ENCODE results near the gene FGF19.

The FGF19 gene

DNA sequence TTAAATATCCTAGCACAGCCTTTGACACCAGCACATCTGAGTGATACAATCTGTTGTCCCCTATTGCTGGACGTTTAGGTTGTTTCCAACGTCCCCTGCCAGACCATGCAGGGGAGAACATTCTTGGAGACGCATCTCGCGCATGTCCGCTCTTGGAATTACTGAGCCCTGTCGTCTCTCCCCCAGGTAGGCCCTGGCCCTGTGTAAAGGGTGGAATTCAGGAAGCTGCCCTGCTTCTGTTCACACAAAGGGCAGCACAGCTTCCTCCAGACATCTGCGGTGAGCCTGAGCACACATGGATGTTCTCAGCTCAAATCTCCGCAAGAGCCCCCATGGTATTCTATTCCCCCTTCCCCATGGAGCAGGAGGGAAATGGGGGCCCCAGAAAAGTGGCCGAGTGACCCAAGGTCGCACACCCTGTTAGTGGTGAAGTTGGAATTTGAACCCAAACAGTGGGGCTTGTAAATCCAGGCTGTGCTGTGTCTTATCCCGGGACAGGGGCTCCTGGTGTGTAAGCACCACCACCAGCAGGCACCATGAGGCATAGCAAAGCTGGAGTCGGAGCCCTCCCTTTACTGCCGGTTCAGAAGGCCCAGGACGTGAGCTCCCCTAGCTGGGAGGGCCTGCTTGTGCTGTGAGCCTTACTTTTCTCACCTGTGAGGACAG, 5.0 kb upstream of the FGF19 start:
- Mint-ChIP-seq H3K27me3 (peaks cover 55 to 83% of the 10 kb centered on the region in 2 donors), H3K4me1 (peaks cover 17 to 29% of the 10 kb centered on the region in 2 donors), H3K27ac (no peak overlapping the region), H3K9me3 (peaks cover 5 to 8% of the 10 kb centered on the region in 2 donors), H3K4me3 (no peak overlapping the region), H3K36me3 (peaks cover 3 to 5% of the 10 kb centered on the region in 2 donors)
- ATAC-seq (replicated peaks) = no peak
- DNase-seq = no peak

DNA sequence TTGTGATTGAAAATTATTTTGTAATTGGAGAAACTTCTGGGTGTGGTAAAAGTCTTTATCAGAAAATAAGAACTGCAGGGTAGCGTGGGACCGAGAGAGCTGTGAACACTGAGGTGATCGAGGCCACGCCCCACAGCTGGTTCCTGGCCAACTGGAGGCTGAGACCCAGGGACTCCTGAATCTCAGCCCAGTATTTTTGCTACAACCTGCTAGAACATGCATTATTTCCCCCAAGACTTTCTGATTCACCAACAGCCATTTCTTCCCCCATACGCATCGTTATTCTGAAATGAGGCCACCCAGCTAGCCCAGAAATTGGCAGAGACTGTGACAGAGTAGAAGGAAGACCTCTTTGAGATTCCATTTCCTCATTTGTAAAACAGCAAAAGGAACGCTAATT, 3.4 kb upstream of the FGF19 start:
- DNase-seq (no peak), ATAC-seq (replicated peaks) (no peak)
- Mint-ChIP-seq H3K27ac (no peak overlapping the region), H3K4me3 (no peak overlapping the region), H3K4me1 (peaks cover 18 to 33% of the 10 kb centered on the region in 2 donors), H3K9me3 (peaks cover 2 to 6% of the 10 kb centered on the region in 2 donors), H3K36me3 (peaks cover 1 to 2% of the 10 kb centered on the region in 2 donors), H3K27me3 (peaks cover 56 to 79% of the 10 kb centered on the region in 2 donors)

DNA sequence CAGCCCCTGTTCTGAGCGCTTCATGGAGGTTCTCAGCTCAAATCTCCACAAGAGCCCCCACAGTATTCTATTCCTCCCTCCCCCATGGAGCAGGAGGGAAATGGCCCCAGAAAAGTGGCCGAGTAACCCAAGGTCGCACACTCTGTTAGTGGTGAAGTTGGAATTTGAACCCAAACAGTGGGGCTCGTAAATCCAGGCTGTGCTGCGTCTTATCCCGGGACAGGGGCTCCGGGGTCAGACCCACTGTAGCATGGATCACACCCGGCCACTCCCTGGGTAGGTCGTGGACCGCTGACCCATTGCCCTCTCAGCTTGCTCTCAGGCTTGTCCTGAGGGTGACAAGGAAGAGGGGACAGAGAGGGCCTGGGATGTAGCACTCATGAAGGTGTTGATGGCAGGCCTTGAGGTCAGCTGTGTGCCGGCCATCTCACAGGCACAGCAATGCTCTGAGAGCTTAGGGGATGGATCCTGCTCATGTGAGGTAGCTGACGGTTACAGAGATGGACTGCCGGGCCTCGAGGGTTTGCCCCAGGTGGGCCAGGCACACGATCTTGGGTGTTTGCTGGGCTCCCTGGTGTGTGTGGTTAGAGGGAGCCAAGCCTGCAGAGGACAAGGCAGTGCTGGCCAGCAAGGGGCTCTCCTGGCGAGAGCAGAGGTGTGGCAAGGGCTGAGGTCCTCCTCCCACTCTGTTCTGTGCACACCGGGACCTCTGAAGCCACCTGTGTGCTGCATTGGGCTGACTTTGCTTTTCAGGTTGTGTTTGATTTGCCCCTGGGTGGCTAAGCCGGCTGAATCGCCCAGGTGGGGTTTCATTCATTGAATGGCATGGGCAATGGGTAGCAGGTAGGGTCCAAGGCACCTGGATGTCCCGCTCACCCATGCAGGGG, 2.3 kb upstream of the FGF19 start:
- ATAC-seq (replicated peaks) (no peak), DNase-seq (no peak)
- H3K27ac Mint-ChIP-seq = no peak overlapping the region
- no peak overlapping the region for H3K4me3 Mint-ChIP-seq
- peaks cover 0 to 2% of the 10 kb centered on the region in 2 donors for H3K9me3 Mint-ChIP-seq
- peaks cover 12 to 23% of the 10 kb centered on the region in 2 donors for H3K4me1 Mint-ChIP-seq
- H3K27me3 Mint-ChIP-seq = peaks cover 50 to 74% of the 10 kb centered on the region in 2 donors
- no peaks in the 10 kb centered on the region for H3K36me3 Mint-ChIP-seq

DNA sequence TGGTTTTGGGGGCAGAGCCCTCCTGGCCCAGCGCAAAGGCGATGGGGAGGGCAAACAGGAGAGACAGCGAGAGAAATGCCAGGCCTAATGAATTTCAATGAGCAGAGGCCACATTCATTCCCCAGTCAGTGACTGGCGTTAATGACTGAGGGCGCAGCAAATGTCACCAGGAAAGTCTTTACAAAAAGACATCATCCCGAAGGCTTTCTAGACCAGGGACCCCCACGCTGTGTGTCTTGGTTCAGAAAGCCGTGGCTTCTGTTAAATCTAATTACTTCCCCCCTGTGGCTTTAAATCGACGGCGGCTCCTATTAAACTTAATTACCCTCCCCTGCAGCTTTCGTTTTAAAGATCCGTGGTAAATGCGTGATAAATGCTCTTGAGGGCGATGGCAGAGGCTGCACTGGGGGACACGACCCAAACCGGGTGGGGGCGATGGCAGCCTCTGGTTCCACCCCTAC, 1.6 kb upstream of the FGF19 start:
- no peak for ATAC-seq (replicated peaks)
- Mint-ChIP-seq H3K36me3 (no peaks in the 10 kb centered on the region), H3K9me3 (peaks cover 0 to under 1% of the 10 kb centered on the region in 2 donors), H3K4me1 (peaks cover 11 to 23% of the 10 kb centered on the region in 2 donors), H3K27ac (no peak overlapping the region), H3K4me3 (no peak overlapping the region), H3K27me3 (peaks cover 52 to 74% of the 10 kb centered on the region in 2 donors)
- no peak for DNase-seq

DNA sequence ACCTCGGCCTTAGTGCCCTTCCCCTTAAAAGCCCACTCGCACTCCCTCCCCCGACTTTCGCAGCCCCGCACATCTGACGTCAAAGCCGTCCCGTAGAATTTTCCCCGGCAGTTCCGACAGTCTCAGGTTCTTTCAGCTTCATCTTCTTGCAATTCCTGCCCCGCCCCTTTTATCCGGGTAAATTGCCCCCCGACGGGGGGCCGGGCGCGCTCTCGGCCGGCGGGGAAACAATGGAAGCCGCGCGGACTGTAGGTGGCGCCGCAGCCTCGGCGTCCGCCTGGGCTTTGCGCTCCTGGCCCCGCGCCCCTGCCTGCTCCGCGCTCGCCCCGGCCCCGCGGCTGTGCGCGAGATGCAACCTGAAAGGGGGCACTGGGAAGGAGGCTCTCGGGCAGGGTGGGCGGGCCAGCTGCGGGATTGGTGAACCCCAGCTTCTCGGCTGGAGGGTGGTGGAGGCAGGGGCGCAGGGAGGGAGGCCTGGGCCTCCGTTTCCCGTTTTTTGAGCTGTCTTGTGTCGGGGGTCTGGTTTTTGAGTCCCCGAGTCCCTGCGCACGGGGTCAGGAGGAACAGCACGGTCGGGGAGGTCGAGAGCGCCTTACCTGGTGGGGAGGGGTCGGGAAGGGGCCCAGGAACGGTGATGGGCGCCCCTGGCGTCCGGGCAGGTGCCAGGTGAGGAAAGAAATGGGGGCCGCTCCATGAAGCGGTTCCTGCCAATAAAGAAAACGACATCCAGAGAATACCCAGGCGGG, 859 bp upstream of the FGF19 start:
- ATAC-seq (replicated peaks) (no peak), DNase-seq (no peak)
- no peaks in the 10 kb centered on the region for H3K9me3 Mint-ChIP-seq
- peak overlapping the region; percentile 70 to 72 for H3K4me3 Mint-ChIP-seq
- peaks cover 11 to 23% of the 10 kb centered on the region in 2 donors for H3K4me1 Mint-ChIP-seq
- no peaks in the 10 kb centered on the region for H3K36me3 Mint-ChIP-seq
- peak overlapping the region; percentile 71 for H3K27ac Mint-ChIP-seq
- peaks cover 52 to 72% of the 10 kb centered on the region in 2 donors for H3K27me3 Mint-ChIP-seq

DNA sequence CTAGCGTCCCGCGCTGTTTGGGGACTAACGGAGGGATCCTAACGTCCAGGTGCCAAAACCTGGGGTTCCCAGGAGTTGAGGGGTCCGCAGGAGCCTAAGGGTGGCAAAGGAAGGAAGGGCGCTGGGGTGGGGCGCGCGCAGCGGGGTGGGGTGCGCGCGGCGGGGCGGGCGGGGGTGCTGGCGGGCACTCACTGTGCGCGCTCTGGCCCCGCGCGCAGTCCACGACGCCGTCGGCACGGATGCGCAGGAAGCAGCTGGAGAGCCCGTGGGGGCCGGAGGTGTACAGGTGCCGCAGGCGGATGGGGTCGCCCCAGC, 412 bp downstream of the FGF19 start:
- Mint-ChIP-seq H3K9me3 (no peaks in the 10 kb centered on the region), H3K27ac (peak overlapping the region; percentile 89), H3K36me3 (no peaks in the 10 kb centered on the region), H3K27me3 (peaks cover 50 to 72% of the 10 kb centered on the region in 2 donors), H3K4me1 (peaks cover 20 to 35% of the 10 kb centered on the region in 2 donors), H3K4me3 (peak overlapping the region; percentile 56 to 59)
- ATAC-seq (replicated peaks) (no peak), DNase-seq (no peak)

DNA sequence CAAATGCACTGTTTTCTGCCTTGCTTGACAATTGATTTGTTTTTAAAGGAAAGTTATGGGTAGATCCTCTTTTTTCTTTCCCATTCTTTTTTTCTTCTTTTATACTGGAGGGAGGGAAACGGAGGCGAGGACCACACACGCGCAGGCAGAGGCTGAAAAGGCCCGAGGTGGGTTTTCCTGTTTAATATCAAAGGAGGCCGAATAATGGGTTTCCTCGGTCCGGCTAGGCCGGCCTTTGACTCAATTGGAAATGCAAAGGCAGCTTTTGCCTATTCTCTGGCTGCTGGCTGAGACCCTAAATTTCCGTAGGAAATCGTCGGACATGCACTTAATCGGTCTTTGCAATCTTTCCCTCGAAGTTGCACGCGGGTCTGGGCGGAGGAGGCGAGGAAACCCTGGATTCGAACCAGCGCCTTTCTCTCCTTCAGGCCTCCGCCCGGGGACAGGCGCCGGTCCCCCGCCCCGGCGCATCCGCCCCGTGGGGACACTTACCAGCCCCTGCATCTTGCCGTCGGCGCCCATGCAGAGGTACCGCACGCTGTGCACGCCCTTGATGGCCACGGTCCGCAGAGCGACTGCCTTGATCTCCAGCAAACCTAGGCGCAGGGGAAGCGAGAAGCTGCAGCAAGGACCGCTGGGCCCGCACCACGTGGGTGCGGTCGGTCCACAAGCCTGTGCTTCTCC, 911 bp downstream of the FGF19 start:
- no peak for DNase-seq
- Mint-ChIP-seq H3K36me3 (no peaks in the 10 kb centered on the region), H3K9me3 (no peaks in the 10 kb centered on the region), H3K4me3 (peak overlapping the region; percentile 56 to 59), H3K4me1 (peaks cover 20 to 35% of the 10 kb centered on the region in 2 donors), H3K27me3 (peaks cover 50 to 70% of the 10 kb centered on the region in 2 donors), H3K27ac (peak overlapping the region; percentile 89)
- ATAC-seq (replicated peaks) = no peak

DNA sequence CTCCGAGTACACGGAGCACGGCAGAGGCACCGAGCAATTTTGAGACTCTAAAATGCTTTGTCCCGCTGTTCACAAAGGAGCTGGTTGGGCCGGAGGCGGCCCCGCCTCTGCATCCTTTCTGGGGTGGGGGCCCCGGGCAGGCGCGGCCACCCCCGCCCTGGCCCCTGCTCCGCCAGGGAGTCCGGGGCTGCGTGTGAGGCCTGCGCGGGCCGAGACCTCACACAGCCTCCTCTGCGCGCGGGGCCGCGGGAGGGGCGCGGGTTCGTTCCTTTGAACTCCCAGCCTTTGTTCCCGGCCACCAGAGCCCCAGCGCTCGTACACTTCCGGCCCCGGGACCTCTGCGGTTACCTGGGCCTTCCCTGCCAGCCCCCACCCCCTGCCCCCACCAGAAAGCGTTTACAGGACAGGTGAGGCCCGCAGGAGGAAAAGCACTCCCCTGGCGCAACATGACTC, 1.6 kb downstream of the FGF19 start:
- H3K36me3 Mint-ChIP-seq = no peaks in the 10 kb centered on the region
- H3K9me3 Mint-ChIP-seq = no peaks in the 10 kb centered on the region
- H3K27me3 Mint-ChIP-seq = peaks cover 51 to 71% of the 10 kb centered on the region in 2 donors
- H3K27ac Mint-ChIP-seq = no peak overlapping the region
- DNase-seq (no peak), ATAC-seq (replicated peaks) (no peak)
- H3K4me1 Mint-ChIP-seq = peaks cover 20 to 35% of the 10 kb centered on the region in 2 donors
- no peak overlapping the region for H3K4me3 Mint-ChIP-seq

DNA sequence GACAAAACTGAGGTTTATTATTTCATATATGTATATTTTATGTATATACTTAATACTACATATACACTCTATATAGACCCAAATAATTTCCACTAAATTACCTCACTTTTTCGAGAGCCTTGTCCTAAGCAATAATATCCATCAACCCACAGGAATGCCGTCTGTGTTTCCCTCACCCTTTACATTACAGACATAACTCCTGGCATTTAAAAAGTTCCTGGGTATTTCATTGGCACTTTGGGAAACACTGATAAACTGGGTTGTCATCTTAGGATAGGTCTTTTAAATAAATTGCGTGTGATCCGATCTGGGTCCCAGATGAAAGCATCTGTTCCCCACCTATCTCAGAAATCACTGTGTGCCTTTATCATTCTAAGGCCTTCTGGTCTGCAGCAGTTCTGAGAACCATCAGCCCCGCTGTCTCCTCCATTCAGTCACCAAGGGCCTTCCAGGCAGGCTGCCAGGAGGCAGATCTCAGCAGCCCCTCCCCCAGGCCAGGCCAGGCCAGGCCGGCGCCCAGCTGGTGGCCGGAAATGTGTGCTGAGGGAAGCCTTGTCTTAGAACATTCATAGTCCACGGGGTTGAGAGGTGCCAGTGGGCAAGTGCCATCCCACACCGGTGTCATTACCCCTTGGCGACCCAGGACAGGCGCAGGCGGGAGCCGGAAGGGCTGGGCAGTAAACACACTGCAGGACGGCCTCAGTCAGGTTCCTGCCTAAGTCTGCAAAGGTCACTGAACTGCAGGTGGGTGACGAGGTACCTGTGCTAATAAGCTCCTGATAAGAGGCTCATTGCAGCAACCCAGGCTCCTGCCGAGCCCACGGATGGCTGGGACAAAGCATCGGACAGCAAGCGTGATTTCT, 3.3 kb downstream of the FGF19 start:
- Mint-ChIP-seq H3K27me3 (peaks cover 51 to 67% of the 10 kb centered on the region in 2 donors), H3K27ac (no peak overlapping the region), H3K4me3 (no peak overlapping the region), H3K36me3 (no peaks in the 10 kb centered on the region), H3K9me3 (no peaks in the 10 kb centered on the region), H3K4me1 (peaks cover 17 to 32% of the 10 kb centered on the region in 2 donors)
- ATAC-seq (replicated peaks) = no peak
- DNase-seq = no peak

DNA sequence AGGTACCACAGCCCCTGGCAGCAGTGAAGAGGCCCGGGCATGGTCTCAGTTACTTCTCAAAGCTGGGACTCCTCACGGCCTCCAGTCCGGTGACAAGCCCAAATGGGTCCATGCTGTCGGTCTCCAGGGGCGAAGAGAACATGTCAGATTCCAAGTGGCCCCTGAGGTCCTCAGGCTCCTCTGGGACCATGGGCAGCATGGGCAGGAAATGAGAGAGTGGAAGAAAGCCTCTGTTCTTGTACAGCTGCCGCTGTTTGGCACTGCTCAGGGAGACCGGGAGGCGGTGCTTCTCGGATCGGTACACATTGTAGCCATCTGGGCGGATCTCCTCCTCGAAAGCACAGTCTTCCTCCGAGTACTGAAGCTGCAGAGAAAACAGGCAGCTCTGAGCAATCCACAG, 4.6 kb downstream of the FGF19 start:
- Mint-ChIP-seq H3K27me3 (peaks cover 48 to 67% of the 10 kb centered on the region in 2 donors), H3K36me3 (no peaks in the 10 kb centered on the region), H3K4me3 (peak overlapping the region in 1 of 2 donors; percentile 32), H3K4me1 (peaks cover 13 to 19% of the 10 kb centered on the region in 2 donors), H3K27ac (no peak overlapping the region), H3K9me3 (no peaks in the 10 kb centered on the region)
- DNase-seq (no peak), ATAC-seq (replicated peaks) (peak in 1 of 2 donors; percentile 58)

DNA sequence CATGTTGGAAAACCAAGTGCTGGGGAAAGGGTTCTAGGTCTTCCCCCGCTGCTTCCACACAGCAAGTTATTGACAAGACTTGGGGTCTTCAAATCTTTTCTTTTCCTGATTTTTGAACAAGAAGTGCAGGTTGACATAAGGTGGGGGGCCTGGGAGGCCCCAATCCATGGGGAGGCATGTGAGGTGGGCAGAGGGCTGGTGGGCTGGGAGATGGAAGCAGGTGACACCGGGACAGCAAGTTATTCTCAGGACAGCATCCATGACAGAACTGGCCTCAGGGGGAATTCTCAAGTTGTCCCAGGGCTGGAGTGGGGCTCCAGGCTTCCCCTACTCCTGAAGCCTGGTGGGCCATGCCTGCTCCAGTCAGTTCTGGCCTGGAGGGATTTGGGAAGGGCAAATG, 5.5 kb downstream of the FGF19 start:
- Mint-ChIP-seq H3K36me3 (no peaks in the 10 kb centered on the region), H3K9me3 (no peaks in the 10 kb centered on the region), H3K4me3 (no peak overlapping the region), H3K27ac (no peak overlapping the region), H3K27me3 (peaks cover 53 to 70% of the 10 kb centered on the region in 2 donors), H3K4me1 (peaks cover 12 to 17% of the 10 kb centered on the region in 2 donors)
- ATAC-seq (replicated peaks) (no peak), DNase-seq (no peak)

DNA sequence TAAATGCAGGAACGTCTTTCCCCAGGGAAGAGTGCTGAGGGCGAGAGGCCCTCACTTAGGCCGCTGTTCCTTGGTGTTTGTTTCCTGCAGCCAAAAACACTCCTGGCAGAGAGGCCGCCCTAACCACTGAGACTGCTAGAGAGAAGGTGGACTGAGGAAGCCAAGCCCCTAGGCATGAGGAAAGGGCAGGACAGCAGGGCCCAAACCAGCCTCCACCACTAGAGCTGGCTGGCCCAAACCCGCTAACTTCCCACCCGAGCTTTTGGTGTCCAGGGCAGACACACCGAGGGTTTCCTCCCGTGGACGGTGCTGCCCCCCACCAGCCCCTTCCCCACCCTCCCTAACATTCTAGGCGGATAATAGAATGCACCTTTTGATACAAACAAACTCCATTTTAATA, 6.0 kb downstream of the FGF19 start:
- Mint-ChIP-seq H3K9me3 (no peaks in the 10 kb centered on the region), H3K27ac (no peak overlapping the region), H3K27me3 (peaks cover 50 to 69% of the 10 kb centered on the region in 2 donors), H3K4me3 (no peak overlapping the region), H3K36me3 (no peaks in the 10 kb centered on the region), H3K4me1 (peaks cover 9 to 12% of the 10 kb centered on the region in 2 donors)
- no peak for DNase-seq
- ATAC-seq (replicated peaks) = no peak

DNA sequence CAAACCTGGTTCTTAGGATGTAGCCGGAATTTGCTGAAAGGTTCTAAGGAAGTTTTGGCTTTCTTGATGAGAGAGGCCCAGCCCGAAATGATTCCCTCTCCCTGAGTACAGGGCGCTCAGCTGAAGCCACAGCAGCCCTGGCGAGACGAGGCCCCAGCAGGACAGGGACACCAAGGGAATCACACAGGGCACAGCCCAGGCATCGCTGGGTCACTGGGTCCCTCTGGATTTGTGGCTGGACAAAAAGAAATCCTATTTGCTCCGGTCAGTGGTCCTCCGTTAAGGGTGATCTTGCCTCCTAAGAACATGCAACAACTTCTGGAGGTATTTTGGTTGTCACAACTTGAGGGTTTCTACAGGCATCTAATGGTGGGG, 6.4 kb downstream of the FGF19 start:
- ATAC-seq (replicated peaks) (no peak), DNase-seq (no peak)
- Mint-ChIP-seq H3K27ac (no peak overlapping the region), H3K9me3 (peaks cover under 1% of the 10 kb centered on the region in 2 donors), H3K27me3 (peaks cover 54 to 69% of the 10 kb centered on the region in 2 donors), H3K4me1 (peaks cover 9 to 12% of the 10 kb centered on the region in 2 donors), H3K36me3 (no peaks in the 10 kb centered on the region), H3K4me3 (no peak overlapping the region)
